HCT116 (cell line): ENCODE results near the gene ZC3H7A. TPM values are rescaled to one million over a fixed set of nuclear protein-coding genes. Genes with fewer than 3 reads are reported as not detected.

Source experiments
- ATAC-seq: fragments of 200-7000 bp; cut with Tn5 transposase; 2 replicates; pipeline ENCODE4 v1.9.1; 2020; ENCODE audit warnings: mild to moderate bottlenecking, moderate library complexity
- BruUV-seq: library from RNA; stranded (reverse); fragments of 400-500 nt; replicated peaks from 2 replicates; lab custom pipeline; 2021; lab: Mats Ljungman, UMichigan
- CTCF ChIA-PET: fragments of 300-600 bp; sonication (Branson Sonifier 250); formaldehyde crosslinking; loops from one replicate; lab custom pipeline; 2021; ENCODE audit warnings: antibody characterized with exemption; lab: Charles Lee
- POLR2A ChIA-PET: fragments of 300-600, 350-600 bp; sonication (Branson Sonifier 250); formaldehyde crosslinking; loops from one replicate; lab custom pipeline; 2021; ENCODE audit warnings: antibody characterized with exemption; lab: Charles Lee
- RAD21 ChIA-PET, 2 experiments: fragments of 300-600 bp; sonication (Branson Sonifier 250); formaldehyde crosslinking; loops; one replicate each; lab custom pipeline; 2023; ENCODE audit warnings: low total read pairs in 2 of 2; ENCODE audit not compliant: uncharacterized antibody in 2 of 2, unreplicated experiment in 2 of 2, low non-redundant PET in 1 of 2; lab: Charles Lee
- DNase-seq: peaks from one replicate; pipeline ENCODE4 v3.0.0-alpha.2; 2010; ENCODE audit warnings: low read depth, low spot score
- H2AFZ ChIP-seq: fragments of 200-600 bp; shearing (Covaris generic), sonication (generic); 2 replicates; pipeline ENCODE4 v1.6.1; 2017; ENCODE audit warnings: low read depth, mixed run types, mixed read lengths, antibody characterized with exemption, low read length; ENCODE audit not compliant: poor library complexity, severe bottlenecking
- H3K27ac ChIP-seq: 2 replicates; pipeline ENCODE4 v1.5.1; 2012; ENCODE audit warnings: low read depth, low read length
- H3K27me3 ChIP-seq: fragments of 200-600 bp; sonication (generic); 2 replicates; pipeline ENCODE4 v1.6.1; 2016; ENCODE audit warnings: mixed run types, low read length, mixed read lengths; ENCODE audit not compliant: insufficient read depth
- H3K36me3 ChIP-seq, 2 experiments: fragments of 200-500 bp in 1 of 2; fragments of 200-600 bp in 1 of 2; sonication (Bioruptor generic) in 1 of 2; sonication (generic) in 1 of 2; 2 replicates each; pipeline versions ENCODE4 v1.5.1 to v1.6.1; 2014 to 2016; ENCODE audit warnings: low read length in 2 of 2, inconsistent platforms in 1 of 2, mixed read lengths in 1 of 2, mixed run types in 1 of 2; ENCODE audit not compliant: insufficient read depth in 2 of 2, control insufficient read depth in 1 of 2
- H3K4me1 ChIP-seq, 2 experiments: fragments of 200-600 bp in 1 of 2; sonication (generic) in 1 of 2; 2 replicates each; pipeline versions ENCODE4 v1.5.1 to v1.6.1; 2012 to 2017; ENCODE audit warnings: low read length in 2 of 2, inconsistent platforms in 1 of 2, mild to moderate bottlenecking in 1 of 2, mixed read lengths in 1 of 2, mixed run types in 1 of 2, moderate library complexity in 1 of 2; ENCODE audit not compliant: insufficient read depth in 2 of 2, control insufficient read depth in 1 of 2
- H3K4me2 ChIP-seq: fragments of 200-600 bp; sonication (generic); 2 replicates; pipeline ENCODE4 v1.6.1; 2017; ENCODE audit warnings: mixed run types, low read length, mixed read lengths
- H3K4me3 ChIP-seq, 2 experiments: fragments of 200-600 bp in 1 of 2; sonication (generic) in 1 of 2; replicated peaks in 1 of 2; 2 replicates each; pipeline ENCODE4 v1.5.1; 2011 to 2016; ENCODE audit warnings: low read length in 2 of 2, control low read depth in 1 of 2, low read depth in 1 of 2, mild to moderate bottlenecking in 1 of 2, mixed read lengths in 1 of 2, mixed run types in 1 of 2
- H3K79me2 ChIP-seq: fragments of 200-600 bp; sonication (generic); 2 replicates; pipeline ENCODE4 v1.6.1; 2017; ENCODE audit warnings: mild to moderate bottlenecking, mixed run types, low read length, moderate library complexity, mixed read lengths; ENCODE audit not compliant: insufficient read depth
- H3K9ac ChIP-seq: fragments of 200-600 bp; sonication (generic); 2 replicates; pipeline ENCODE4 v1.6.1; 2016; ENCODE audit warnings: low read length, mixed read lengths
- H3K9me2 ChIP-seq: fragments of 200-600 bp; sonication (generic), shearing (Covaris generic); 2 replicates; pipeline ENCODE4 v1.6.1; 2017; ENCODE audit warnings: mixed run types, mild to moderate bottlenecking, moderate library complexity; ENCODE audit not compliant: insufficient read depth
- H3K9me3 ChIP-seq, 2 experiments: fragments of 200-500 bp in 1 of 2; fragments of 200-600 bp in 1 of 2; sonication (Bioruptor generic) in 1 of 2; sonication (generic) in 1 of 2; 2 replicates each; pipeline ENCODE4 v1.6.1; 2014 to 2017; ENCODE audit warnings: low read length in 2 of 2, mixed read lengths in 2 of 2, inconsistent platforms in 1 of 2, low read depth in 1 of 2, mild to moderate bottlenecking in 1 of 2, mixed run types in 1 of 2, moderate library complexity in 1 of 2; ENCODE audit not compliant: control insufficient read depth in 1 of 2, insufficient read depth in 1 of 2
- H4K20me1 ChIP-seq: fragments of 200-600 bp; sonication (generic), shearing (Covaris generic); 2 replicates; pipeline ENCODE4 v1.6.1; 2017; ENCODE audit warnings: mixed run types, mild to moderate bottlenecking, moderate library complexity; ENCODE audit not compliant: insufficient read depth
- ELF1 ChIP-seq: IDR thresholded peaks from 2 replicates; pipeline ENCODE4 v1.6.1; 2012; ENCODE audit warnings: low read depth, borderline replicate concordance
- FOSL1 ChIP-seq: IDR thresholded peaks from 2 replicates; pipeline ENCODE4 v1.6.1; 2012; ENCODE audit warnings: low read depth
- JUND ChIP-seq: IDR thresholded peaks from 2 replicates; pipeline ENCODE4 v1.6.1; 2012
- POLR2A ChIP-seq: IDR thresholded peaks from 2 replicates; pipeline ENCODE4 v1.7.0; 2011; ENCODE audit warnings: borderline replicate concordance; ENCODE audit not compliant: insufficient read depth, insufficient read length; ENCODE audit errors: extremely low read depth
- POLR2AphosphoS5 ChIP-seq: IDR thresholded peaks from 2 replicates; pipeline ENCODE4 v1.6.1; 2011; ENCODE audit warnings: mild to moderate bottlenecking, low read depth, low read length, moderate library complexity
- TCF7L2 ChIP-seq: IDR thresholded peaks from 2 replicates; pipeline ENCODE4 v1.7.0; 2011; ENCODE audit warnings: borderline replicate concordance, inconsistent platforms; ENCODE audit not compliant: insufficient read depth, insufficient read length; ENCODE audit errors: extremely low read depth
- ZBTB33 ChIP-seq: IDR thresholded peaks from 2 replicates; pipeline ENCODE4 v1.6.1; 2011; ENCODE audit warnings: mild to moderate bottlenecking, low read length, moderate library complexity; ENCODE audit not compliant: insufficient replicate concordance; ENCODE audit errors: extremely low read depth
- ZFX ChIP-seq: fragments of 450-650 bp; IDR thresholded peaks from 2 replicates; pipeline ENCODE4 v1.6.1; 2017
- intact Hi-C: fragments of 100-400 bp; cut with micrococcal nuclease; formaldehyde crosslinking; loops from 2 replicates; pipeline ENCODE4 v1.10.0; 2022
- total RNA-seq: library from RNA; stranded (reverse); gene quantifications from one replicate; pipeline ENCODE4 v1.2.1, GENCODE V29; 2021; ENCODE audit not compliant: unreplicated experiment
- TF ChIP-seq, protein P1 (sequence below), 3 experiments: fragments of 200-600 bp in 1 of 3; sonication (generic) in 1 of 3; IDR thresholded peaks in 2 of 3; conservative IDR thresholded peaks in 1 of 3; 2 replicates each; pipeline ENCODE4 v1.5.1; 2012 to 2017; ENCODE audit warnings: low read depth in 2 of 3, low read length in 2 of 3, antibody characterized with exemption in 1 of 3, borderline replicate concordance in 1 of 3, control low read depth in 1 of 3, mild to moderate bottlenecking in 1 of 3, mixed read lengths in 1 of 3, mixed run types in 1 of 3, moderate library complexity in 1 of 3; ENCODE audit not compliant: insufficient read depth in 1 of 3
- TF ChIP-seq, protein P2 (sequence below): IDR thresholded peaks from 2 replicates; pipeline ENCODE4 v1.6.1; 2012

The ZC3H7A gene
- total RNA-seq, 1 experiment from 2014 or later, result 33.4 TPM

DNA sequence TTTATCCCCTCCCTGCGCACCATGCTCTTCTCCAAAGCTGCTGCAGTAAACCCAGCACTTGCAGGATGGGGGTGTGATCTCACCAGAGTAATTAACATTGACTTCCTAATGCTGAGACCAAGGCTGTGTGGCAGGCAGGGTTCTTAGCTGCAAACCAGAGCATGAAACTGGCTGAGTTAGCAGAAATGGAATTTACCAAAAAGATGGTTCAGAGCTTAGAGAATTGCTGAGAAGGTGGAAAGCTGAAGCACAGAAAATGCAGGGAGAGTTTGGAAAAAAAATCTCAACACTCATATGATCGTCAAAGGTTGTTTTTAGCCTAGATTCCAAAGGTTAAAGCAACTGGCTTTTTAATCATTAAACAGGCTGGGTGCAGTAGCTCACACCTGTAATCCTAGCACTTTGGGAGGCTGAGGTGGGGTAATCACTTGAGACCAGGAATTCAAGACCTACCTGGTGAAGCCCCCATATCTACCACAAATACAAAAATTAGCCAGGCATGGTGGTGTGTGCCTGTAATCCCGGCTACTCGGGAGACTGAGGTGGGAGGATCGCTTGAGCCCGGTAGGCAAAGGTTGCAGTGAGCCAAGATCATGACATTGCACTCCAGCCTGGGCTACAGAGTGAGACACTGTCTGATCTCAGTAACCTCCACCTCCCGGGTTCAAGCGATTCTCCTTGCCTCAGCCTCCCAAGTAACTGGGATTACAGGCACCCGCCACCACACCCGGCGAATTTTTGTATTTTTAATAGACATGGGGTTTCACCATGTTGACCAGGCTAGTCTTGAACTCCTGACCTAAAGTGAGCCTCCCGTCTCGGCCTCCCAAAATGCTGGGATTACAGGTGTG, 48.4 kb downstream of the ZC3H7A start:
- no peaks in the 10 kb centered on the region for H3K9me2 ChIP-seq
- H3K4me2 ChIP-seq, result no peak overlapping the region
- intact Hi-C loops, result no loop called here
- no peak overlapping the region for H3K27ac ChIP-seq
- ChIA-PET RAD21 (no interaction called here), POLR2A (no interaction called here), CTCF (no interaction called here)
- peaks cover 22 to 24% of the 10 kb centered on the region in 2 experiments; a peak in 3 of 4 replicates for H3K36me3 ChIP-seq
- no peak for ATAC-seq
- no peak for DNase-seq
- H3K27me3 ChIP-seq, result no peaks in the 10 kb centered on the region
- no peaks in the 10 kb centered on the region for H3K79me2 ChIP-seq
- no TSS peak for BruUV-seq
- TF ChIP-seq, protein P1, sequence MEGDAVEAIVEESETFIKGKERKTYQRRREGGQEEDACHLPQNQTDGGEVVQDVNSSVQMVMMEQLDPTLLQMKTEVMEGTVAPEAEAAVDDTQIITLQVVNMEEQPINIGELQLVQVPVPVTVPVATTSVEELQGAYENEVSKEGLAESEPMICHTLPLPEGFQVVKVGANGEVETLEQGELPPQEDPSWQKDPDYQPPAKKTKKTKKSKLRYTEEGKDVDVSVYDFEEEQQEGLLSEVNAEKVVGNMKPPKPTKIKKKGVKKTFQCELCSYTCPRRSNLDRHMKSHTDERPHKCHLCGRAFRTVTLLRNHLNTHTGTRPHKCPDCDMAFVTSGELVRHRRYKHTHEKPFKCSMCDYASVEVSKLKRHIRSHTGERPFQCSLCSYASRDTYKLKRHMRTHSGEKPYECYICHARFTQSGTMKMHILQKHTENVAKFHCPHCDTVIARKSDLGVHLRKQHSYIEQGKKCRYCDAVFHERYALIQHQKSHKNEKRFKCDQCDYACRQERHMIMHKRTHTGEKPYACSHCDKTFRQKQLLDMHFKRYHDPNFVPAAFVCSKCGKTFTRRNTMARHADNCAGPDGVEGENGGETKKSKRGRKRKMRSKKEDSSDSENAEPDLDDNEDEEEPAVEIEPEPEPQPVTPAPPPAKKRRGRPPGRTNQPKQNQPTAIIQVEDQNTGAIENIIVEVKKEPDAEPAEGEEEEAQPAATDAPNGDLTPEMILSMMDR (IDR thresholded peaks at IDR 0.05 in 2 of 3, conservative IDR thresholded peaks at IDR 0.05 in 1 of 3; ENCODE audit: borderline replicate concordance in 1 of 3, insufficient read depth in 1 of 3, low read depth in 2 of 3, low read length in 2 of 3), result no peak
- TF ChIP-seq POLR2AphosphoS5, result no peak
- no peak for TF ChIP-seq TCF7L2
- TF ChIP-seq ZBTB33, result no peak
- TF ChIP-seq ZFX, result no peak
- TF ChIP-seq ELF1, result no peak
- TF ChIP-seq, protein P2, sequence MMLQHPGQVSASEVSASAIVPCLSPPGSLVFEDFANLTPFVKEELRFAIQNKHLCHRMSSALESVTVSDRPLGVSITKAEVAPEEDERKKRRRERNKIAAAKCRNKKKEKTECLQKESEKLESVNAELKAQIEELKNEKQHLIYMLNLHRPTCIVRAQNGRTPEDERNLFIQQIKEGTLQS, result no peak
- no peak for TF ChIP-seq FOSL1
- TF ChIP-seq POLR2A, result no peak
- no peak for TF ChIP-seq JUND
- peaks cover 6 to 7% of the 10 kb centered on the region in 2 experiments; a peak in 3 of 4 replicates for H3K4me1 ChIP-seq
- no peak overlapping the region for H3K4me3 ChIP-seq
- H3K9ac ChIP-seq, result no peak overlapping the region
- no peaks in the 10 kb centered on the region for H3K9me3 ChIP-seq
- H4K20me1 ChIP-seq, result no peaks in the 10 kb centered on the region
- H2AFZ ChIP-seq, result no peak overlapping the region
